Raji (cell line): Measurements from ENCODE around the gene IMPG2.

Experiments
- POLR2A ChIP-seq: IDR thresholded peaks from 2 replicates; pipeline ENCODE4 v1.6.1; 2011; ENCODE audit warnings: low read depth, low read length, control low read depth; ENCODE audit not compliant: insufficient read depth

Gene IMPG2

GRCh38 chr3:101223016-101223415 lies 97.4 kb downstream of the IMPG2 start:
- no peak for TF ChIP-seq POLR2A

- no peak for TF ChIP-seq POLR2A
Measured at GRCh38 chr3:101219842-101220560, 100.4 kb downstream of the IMPG2 start.

GRCh38 chr3:101217472-101218245 lies 102.7 kb downstream of the IMPG2 start:
- no peak for TF ChIP-seq POLR2A

- no peak for TF ChIP-seq POLR2A
Measured at GRCh38 chr3:101216710-101217465, 103.5 kb downstream of the IMPG2 start.

- TF ChIP-seq POLR2A, result no peak
Measured at GRCh38 chr3:101212730-101213129, 107.6 kb downstream of the IMPG2 start.

- no peak for TF ChIP-seq POLR2A
Measured at GRCh38 chr3:101204246-101204645, 116.1 kb downstream of the IMPG2 start.

- TF ChIP-seq POLR2A, result no peak
Measured at GRCh38 chr3:101203411-101203810, 117.0 kb downstream of the IMPG2 start.

GRCh38 chr3:101202640-101203039 lies 117.7 kb downstream of the IMPG2 start:
- no peak for TF ChIP-seq POLR2A

GRCh38 chr3:101200461-101200860 lies 119.9 kb downstream of the IMPG2 start:
- TF ChIP-seq POLR2A, result no peak

- no peak for TF ChIP-seq POLR2A
Measured at GRCh38 chr3:101195951-101196713, 124.2 kb downstream of the IMPG2 start.

- no peak for TF ChIP-seq POLR2A
Measured at GRCh38 chr3:101194392-101194791, 126.0 kb downstream of the IMPG2 start.

- no peak for TF ChIP-seq POLR2A
Measured at GRCh38 chr3:101193957-101194356, 126.4 kb downstream of the IMPG2 start.

- no peak for TF ChIP-seq POLR2A
Measured at GRCh38 chr3:101189796-101190195, 130.6 kb downstream of the IMPG2 start.

GRCh38 chr3:101189176-101189575 lies 131.2 kb downstream of the IMPG2 start:
- no peak for TF ChIP-seq POLR2A

GRCh38 chr3:101185341-101185740 lies 135.0 kb downstream of the IMPG2 start:
- no peak for TF ChIP-seq POLR2A
